ENCODE measurements around the gene PLA1A. TPM values are rescaled to one million over a fixed set of nuclear protein-coding genes. Genes with fewer than 3 reads are reported as not detected.

Gene PLA1A
- polyA plus RNA-seq, 1 of the 3 experiments (the other 2 are of a cell fraction), result not detected

GRCh38 chr3:119555929-119556328, 41.8 kb upstream of the PLA1A start:
- Histone ChIP-seq H3K79me2 (ENCODE audit: insufficient read depth) (no peaks in the 10 kb centered on the region), H3K9me2 (no peaks in the 10 kb centered on the region), H3K4me1 (ENCODE audit: control insufficient read depth in 1 of 2, insufficient read depth in 2 of 2, low read depth in 1 of 2, low read length in 1 of 2) (no peaks in the 10 kb centered on the region; a peak in 1 of 4 replicates), H2AFZ (ENCODE audit: low read depth) (no peak overlapping the region), H3K27me3 (ENCODE audit: insufficient read depth) (no peaks in the 10 kb centered on the region), H3K9me3 (no peaks in the 10 kb centered on the region), H3K36me3 (replicated peaks in 1 of 2; ENCODE audit: control insufficient read depth in 1 of 2, insufficient read depth in 2 of 2, low read length in 1 of 2) (no peaks in the 10 kb centered on the region), H3K9ac (no peak overlapping the region), H3K27ac (ENCODE audit: low read depth in 2 of 2, low read length in 1 of 2) (no peak overlapping the region), H3K4me3 (ENCODE audit: low read depth in 2 of 2, low read length in 1 of 2) (no peak overlapping the region), H4K20me1 (ENCODE audit: insufficient read depth) (no peaks in the 10 kb centered on the region), H3K4me2 (no peak overlapping the region), H3F3A (replicated peaks; ENCODE audit: insufficient read depth) (no peaks in the 10 kb centered on the region)
- DNase-seq, result no peak
- ChIA-PET CTCF (interaction anchor here (0.9 kb wide), 1 partner anchor 94 kb away, joined by 3 read pairs; no protein-coding TSS in a partner anchor), POLR2A (interaction anchor here (1.0 kb wide), 1 partner anchor 82 kb away, joined by 6 read pairs; no protein-coding TSS in a partner anchor)
- TF ChIP-seq MEF2A (IDR thresholded peaks at IDR 0.05; ENCODE audit: borderline replicate concordance, low read depth), result no peak
- no peak for TF ChIP-seq FOXM1 (IDR thresholded peaks at IDR 0.05; ENCODE audit: low read depth)
- no peak for TF ChIP-seq TCF12 (IDR thresholded peaks at IDR 0.05)
- no peak for TF ChIP-seq JUND (IDR thresholded peaks at IDR 0.05)
- WGBS (ENCODE audit: low lambda C conversion rate), result 90% methylated on average over 1 of the region's 1 CpG

- TF ChIP-seq TAF1 (IDR thresholded peaks at IDR 0.05; ENCODE audit: borderline replicate concordance, low read depth, low read length), result no peak
- TF ChIP-seq REST (IDR thresholded peaks at IDR 0.05; ENCODE audit: low read depth, low read length), result no peak
- no peak for TF ChIP-seq NFIC (IDR thresholded peaks at IDR 0.05; ENCODE audit: borderline replicate concordance)
- TF ChIP-seq TCF12 (IDR thresholded peaks at IDR 0.05), result no peak
- TF ChIP-seq YY1 (IDR thresholded peaks at IDR 0.05; ENCODE audit: low read depth), result no peak
- TF ChIP-seq MXI1 (IDR thresholded peaks at IDR 0.05; ENCODE audit: low read depth, low read length), result no peak
- Histone ChIP-seq H3K4me2 (no peak overlapping the region), H3K9ac (no peak overlapping the region), H3K27me3 (ENCODE audit: insufficient read depth) (no peaks in the 10 kb centered on the region), H3K4me3 (ENCODE audit: low read depth in 2 of 2, low read length in 1 of 2) (no peak overlapping the region), H3K27ac (ENCODE audit: low read depth in 2 of 2, low read length in 1 of 2) (no peak overlapping the region), H4K20me1 (ENCODE audit: insufficient read depth) (no peaks in the 10 kb centered on the region), H3F3A (replicated peaks; ENCODE audit: insufficient read depth) (no peaks in the 10 kb centered on the region), H3K4me1 (ENCODE audit: control insufficient read depth in 1 of 2, insufficient read depth in 2 of 2, low read depth in 1 of 2, low read length in 1 of 2) (no peaks in the 10 kb centered on the region; a peak in 1 of 4 replicates), H3K79me2 (ENCODE audit: insufficient read depth) (no peaks in the 10 kb centered on the region), H3K9me2 (no peaks in the 10 kb centered on the region), H3K9me3 (no peaks in the 10 kb centered on the region), H2AFZ (ENCODE audit: low read depth) (no peak overlapping the region), H3K36me3 (replicated peaks in 1 of 2; ENCODE audit: control insufficient read depth in 1 of 2, insufficient read depth in 2 of 2, low read length in 1 of 2) (no peaks in the 10 kb centered on the region)
- CTCF ChIA-PET, result no interaction called here
- WGBS (ENCODE audit: low lambda C conversion rate), result 91% methylated on average over 7 of the region's 7 CpGs
- POLR2A ChIA-PET, result no interaction called here
- no peak for DNase-seq
Measured at GRCh38 chr3:119557192-119557876, 40.4 kb upstream of the PLA1A start.
